GM19240 (cell line): ENCODE data around the gene ANKS1B.
"Not testable (repeated sequence)": the region's sequence is repeated elsewhere in the genome, so short reads cannot be mapped to it uniquely, and the experiment has no call there.

Experiments used
- DNase-seq: peaks from one replicate; pipeline ENCODE4 v3.0.0; 2011; ENCODE audit warnings: low spot score; ENCODE audit not compliant: insufficient read length

The ANKS1B gene

DNA sequence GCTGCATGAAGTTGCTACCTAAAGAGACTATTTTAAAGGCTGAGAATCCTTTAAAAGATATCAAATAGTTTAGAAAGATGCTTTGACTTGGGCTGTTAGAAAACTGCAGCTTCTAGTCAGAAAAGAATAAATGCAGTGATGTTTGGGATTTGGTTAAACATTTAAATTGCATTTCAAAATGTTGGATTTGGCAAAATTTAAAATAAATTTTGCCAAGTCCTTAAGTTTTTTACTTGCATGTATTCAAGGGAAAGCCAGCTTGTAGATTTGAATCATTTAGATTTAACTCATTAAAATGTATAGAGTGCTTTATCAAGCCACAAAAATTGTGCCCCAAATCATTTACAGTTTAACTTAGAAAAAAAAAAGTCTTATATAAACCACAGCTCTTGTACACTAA is 109.7 kb downstream of the ANKS1B start:
- no peak for DNase-seq

DNA sequence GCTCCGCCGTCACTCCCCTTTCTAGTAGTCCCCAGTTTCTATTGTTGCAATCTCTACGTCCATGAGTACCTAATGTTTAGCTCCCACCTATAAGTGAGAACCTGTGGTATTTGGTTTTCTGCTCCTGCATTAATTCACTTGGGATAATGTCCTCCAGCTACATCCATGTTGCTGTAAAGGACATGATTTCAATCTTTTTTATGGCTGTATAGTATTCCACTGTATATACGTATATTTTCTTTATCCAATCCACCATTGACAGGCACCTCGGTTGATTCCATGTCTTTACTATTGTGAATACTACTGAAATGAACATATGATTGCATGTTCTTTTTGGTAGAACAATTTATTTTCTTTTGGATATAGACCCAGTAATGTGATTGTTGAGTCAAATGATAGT is 114.7 kb downstream of the ANKS1B start:
- DNase-seq: no peak

DNA sequence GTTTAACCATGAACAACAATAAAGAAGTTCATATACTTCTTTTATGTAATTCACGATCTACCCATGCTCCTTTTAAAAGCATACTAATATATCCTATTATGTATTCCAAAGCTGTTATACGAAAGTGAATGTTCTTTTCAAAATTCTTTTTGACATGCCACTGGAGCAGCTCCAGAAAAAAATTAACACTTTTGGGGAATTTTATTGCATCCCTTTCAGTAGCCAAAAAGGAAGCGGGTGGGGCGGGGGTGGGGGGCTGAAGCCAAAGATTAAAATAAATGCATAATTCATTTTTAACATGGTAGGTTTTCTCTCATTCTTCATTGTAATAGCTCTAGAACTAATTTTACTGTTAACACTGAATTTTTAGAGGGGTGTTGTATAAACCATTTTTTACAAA is 123.0 kb downstream of the ANKS1B start:
- DNase-seq: no peak

DNA sequence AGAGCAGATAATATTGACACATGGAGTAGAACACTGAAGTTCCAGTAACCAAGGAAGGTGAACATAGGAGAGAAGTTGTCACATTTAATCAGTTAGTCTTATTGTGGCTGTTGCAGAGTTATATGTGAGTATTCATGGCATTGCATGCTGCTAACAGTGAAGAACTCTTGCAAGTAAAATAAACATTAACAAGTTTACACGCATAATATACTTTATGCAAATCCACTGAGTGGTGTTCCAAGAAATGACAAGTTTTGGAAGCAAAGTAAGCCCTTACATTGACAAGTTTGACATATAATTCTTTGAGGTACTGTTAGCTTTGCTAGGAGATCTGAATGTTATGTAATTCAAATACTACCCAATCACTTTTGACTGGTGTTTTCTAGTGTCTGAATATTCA is 125.6 kb downstream of the ANKS1B start:
- no peak for DNase-seq

DNA sequence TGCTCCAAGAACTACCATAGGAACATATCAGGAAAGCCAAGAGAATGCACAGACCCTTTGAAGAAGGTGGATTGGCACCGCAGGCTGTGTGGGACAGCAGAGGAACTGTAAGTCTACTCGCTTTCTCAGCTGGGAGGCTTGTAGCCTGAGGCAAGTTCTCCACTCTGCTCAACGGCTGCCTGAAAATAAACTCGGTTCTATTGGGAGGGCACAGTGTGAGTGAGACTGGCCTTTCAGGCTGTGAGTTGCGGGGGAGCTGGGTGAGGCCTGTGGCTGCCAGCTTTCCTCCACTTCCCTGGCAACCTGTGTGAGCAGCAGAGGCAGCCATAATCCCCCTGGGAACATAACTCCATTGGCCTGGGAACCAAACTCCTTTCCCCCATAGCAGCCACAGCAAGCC is 132.1 kb downstream of the ANKS1B start:
- DNase-seq: no peak

DNA sequence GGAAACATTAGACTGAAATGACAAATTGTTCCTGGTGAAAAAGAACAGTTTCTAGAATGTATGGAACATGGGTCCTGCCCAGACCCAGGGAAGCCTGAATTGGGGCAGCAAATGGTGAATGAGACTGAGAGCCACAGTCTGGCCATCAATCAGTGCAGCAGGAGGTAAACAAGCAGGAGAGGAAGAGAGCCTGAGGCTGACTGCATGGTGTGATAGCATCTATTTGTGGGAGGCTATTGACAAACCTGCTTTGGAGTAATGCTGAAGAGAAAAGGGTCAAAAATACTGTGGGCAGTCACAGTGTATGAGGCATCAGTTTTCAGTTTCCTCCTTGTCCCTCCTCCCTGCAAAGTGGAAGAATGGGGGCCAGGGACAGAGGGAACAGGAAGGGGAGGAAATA is 136.8 kb downstream of the ANKS1B start:
- DNase-seq: no peak

DNA sequence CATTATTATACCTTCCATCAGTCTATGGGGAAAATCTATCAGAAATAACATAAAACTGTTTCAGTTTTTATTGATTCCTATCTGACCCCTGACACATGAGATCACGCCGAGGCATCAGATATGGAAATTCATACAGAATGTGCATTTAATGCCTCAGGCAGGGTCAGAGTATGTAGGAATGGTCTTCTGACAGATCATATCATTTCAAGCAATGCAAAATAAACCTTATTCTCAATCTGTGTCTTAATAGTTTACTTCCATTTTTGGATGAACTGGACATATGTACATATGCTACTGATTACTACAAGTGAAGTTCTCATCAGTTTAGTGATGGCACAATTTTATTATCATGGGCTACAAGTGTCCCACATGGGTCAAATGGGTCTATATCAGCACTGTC is 150.0 kb downstream of the ANKS1B start:
- no peak for DNase-seq

DNA sequence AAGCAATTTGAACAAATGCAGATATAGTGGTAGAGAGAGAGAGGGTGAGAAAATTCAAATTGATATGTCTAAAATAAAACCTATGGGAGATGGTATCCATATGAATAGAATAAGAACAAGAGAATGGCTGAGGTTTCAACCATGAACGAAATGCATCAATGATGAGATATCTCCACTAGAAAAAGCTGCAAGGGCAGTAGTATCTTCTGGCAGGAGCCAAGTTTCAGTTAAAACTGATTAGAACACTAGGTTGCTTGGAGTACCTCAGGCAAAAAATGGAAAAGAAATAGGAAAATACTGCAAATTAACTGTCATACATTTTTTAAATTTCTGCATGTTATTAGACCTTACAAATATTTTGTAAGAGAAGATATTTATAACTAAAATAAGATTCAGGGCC is 151.3 kb downstream of the ANKS1B start:
- DNase-seq: no peak

DNA sequence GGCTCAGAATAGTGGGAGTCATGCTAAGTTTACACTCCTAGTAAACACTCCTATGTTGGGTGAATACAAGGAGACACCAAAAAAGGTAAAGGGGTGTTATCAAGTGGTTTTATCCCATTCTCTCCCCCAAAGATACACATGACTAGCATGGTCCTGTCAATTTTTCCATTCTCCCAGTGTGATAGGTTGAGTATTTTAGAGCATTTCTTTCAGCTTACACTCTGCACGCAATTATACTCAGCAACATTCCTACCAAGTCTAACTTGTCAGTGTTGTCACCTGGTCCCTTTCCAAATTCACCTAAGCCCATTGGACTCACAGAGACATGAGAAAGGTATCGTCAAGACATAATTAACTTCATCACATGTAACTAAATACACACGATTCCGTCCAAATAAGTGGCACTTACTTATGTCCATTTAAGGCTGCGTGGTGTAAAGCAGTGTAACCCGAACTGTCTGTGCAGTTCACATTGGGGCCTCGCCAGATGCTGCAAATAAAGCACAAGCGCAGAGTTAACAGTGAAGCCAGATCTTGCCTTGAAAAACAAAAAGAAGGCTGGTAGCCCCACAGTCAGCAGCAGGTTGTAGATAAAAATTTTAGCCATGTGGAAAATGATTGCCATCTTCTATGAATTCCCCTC is 159.7 kb downstream of the ANKS1B start:
- DNase-seq: no peak

DNA sequence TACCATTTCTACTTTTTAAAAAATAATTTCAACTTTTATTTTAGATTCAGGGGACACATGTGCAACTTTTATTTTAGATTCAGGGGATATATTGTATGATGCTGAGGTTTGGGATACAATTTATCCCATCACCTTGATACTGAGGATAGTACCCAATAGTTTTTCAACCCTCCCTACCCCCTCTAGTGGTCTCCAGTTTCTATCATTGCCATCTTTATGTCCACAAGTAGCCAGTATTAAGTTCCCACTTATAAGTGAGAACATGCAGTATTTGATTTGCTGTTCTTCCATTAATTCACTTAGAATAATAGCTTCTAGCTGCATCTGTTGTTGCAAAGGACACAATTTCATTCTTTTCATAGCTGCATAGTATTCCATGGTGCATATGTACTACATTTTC is 162.5 kb downstream of the ANKS1B start:
- no peak for DNase-seq

DNA sequence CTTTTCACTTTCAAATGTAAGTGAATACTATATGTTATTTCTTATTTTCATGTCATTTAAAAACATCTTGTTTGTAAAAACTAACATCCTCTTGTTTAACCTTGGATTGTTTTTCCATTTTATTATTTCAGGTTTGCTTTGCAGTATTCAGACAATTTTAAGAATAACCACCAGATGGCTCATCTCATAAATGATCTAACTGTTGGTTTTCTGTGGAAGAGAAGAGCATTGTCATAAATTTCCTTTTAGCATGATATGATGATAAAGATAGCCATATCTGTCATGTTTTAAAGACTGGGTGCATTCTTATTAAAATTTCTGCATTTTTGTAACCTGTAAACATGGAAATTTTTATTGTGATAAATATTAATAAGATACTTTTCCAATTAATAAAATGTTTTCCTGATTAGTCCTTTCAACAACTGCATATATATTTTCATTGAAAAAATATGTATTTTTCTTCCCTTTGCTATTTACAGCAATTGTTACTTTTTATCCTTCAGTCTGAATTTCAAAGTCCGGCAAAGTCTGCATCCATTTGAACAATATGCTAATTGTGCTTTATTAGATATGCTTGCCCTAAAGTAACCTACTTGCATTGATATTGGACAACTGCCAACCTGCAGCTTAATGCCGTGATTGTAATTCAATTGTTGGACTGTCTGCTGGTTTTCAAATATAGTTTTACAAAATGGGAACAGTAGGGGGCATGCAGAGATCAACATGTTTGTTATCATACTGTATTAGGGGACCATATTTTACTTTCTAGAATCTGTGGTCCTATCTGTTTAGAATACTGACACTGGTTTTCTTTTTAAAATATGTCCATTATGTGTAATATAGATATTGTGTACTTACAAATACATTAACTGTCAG is 173.8 kb downstream of the ANKS1B start:
- no peak for DNase-seq

DNA sequence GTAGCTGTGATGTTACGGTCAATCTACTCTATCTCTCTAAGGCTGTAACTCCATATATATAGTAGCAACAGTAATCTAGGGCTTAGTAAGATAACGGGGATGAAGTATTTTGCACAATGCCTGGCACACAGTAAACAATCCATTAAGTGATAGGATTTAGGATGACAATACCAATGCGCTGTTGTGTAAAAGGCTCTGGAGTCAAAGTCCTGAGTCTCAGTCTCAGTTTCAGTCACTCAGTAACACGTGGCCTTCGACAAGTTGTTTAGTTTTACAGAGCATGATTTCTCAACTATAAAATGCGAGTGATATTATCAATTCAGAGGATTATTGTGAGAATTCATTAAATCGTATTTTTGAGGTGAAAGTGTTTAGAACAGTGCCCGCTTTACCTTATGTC is 174.8 kb downstream of the ANKS1B start:
- DNase-seq: no peak

DNA sequence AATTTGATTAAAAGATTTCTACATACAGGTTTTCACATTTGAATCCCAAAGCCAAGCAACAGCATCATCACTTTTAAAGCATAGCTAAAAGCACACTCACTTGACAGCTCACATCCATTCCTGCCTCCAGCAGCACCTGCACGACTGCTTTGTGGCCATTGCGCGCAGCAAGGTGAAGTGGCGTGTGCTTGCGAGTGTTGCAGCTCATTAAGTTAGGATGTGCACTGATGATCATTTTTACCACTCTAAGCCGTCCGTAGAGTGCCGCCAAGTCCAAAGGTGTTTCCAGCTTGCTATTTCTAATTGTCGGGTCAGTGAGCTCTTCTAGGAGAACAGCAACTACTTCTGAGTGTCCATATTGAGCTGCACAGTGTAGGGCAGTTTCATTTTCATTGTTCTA is 178.4 kb downstream of the ANKS1B start:
- no peak for DNase-seq

DNA sequence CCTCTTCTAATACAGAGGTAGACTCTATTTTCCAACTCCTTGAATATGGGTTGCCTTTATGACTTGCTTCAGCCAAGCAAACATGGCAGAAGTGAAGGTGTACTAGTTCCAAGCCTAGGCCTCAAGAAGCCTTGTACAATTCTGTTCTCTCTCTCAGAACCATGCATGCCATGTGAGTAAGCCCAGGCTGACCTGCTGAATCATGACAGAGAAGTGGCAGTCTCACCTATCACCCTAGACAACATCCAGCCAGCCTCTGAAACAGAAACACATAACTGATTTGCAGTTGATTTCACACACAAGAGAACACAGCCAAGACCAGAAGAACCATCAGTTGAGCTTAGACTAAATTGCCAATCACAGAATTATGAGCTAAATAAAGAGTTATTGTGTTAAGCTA is 180.0 kb downstream of the ANKS1B start:
- no peak for DNase-seq

DNA sequence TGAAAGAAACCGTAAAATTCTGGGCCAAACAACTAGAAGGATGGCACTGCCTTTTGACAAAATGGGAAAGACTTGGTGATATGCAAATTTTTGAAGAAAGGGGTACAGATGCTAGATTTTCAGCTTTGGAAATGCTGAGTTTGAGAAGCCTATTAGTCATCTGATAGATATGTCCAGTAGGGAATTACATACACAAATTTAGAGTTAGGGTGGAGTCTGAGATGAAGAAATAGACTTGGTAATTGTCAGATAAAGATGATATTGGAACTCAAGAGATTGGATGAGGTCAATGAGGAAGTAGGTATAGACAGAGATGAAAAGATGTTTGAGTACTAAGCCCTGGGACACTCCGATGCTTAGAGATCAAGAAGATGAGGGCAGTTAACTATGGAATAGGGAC is 184.1 kb downstream of the ANKS1B start:
- DNase-seq: no peak

DNA sequence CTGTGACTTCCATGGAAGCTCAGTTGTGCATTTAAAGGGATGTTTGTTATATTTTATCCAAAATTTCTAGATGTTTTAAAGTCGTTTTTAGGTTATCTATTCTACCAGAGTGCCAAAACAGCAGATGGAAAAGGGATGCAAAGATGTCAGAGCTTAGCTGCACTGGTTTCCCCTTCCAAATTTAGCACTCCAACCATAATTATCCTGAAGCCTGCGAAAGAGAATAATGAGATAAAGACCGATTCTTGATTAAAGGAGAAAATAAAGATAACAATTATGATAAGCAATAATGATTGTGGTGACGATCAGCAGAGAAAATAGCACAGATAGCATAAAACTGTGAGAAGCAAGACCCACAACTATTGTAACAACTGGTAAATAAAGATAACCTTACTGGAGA is 186.8 kb downstream of the ANKS1B start:
- DNase-seq: not testable (repeated sequence)

DNA sequence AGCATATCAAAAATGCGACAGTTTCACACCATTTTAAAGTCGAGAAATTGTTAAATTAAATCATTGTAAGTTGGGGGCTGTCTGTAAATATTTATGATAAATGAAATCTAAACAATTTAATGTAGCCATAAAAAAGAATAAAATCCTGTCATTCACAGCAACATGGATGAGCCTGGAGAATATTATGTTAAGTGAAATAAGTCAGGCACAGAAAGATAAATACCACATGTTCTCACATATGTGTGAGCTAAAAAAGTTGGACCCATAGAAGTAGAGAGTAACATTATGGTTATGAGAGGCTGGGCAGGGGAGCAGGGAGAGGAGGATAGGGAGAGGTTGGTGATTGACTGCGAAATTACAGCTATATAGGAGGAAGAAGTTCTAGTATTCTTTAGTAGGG is 201.3 kb downstream of the ANKS1B start:
- DNase-seq: no peak

DNA sequence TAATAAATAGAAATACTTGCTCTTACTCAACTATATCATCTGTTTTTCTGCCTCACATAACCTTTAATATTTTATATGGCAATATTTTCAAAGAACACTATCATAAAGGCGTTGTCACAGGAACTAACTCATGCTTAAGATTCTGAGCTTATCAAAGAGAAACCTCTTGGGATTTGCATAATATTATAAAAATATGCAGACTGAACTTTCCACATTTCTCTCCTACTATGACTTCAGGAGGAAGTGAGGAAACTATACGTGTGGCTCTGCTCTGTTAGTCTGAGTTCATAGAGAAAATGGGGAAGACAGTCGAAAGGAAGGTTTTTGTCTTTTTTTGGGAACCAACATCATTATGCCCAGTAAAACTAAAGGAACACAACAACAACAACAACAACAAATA is 212.5 kb downstream of the ANKS1B start:
- DNase-seq: no peak

DNA sequence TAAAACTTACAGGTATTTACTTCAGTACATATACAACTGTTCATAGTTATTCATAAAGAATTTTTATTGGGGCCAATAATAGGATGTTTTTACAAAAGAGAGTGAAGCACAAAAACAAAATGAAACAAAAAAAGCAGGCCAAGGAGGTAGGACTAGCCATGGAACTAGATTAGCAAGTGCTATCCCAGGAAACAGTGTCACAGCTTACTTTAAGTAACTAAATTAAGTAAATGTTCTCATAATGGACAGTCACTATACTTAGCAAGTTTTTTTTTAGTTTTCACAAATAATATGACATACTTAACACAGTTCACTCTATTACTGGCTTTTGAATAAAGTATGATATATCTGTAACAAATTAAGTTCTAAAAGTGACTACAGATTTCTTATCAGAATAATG is 213.1 kb downstream of the ANKS1B start:
- no peak for DNase-seq

DNA sequence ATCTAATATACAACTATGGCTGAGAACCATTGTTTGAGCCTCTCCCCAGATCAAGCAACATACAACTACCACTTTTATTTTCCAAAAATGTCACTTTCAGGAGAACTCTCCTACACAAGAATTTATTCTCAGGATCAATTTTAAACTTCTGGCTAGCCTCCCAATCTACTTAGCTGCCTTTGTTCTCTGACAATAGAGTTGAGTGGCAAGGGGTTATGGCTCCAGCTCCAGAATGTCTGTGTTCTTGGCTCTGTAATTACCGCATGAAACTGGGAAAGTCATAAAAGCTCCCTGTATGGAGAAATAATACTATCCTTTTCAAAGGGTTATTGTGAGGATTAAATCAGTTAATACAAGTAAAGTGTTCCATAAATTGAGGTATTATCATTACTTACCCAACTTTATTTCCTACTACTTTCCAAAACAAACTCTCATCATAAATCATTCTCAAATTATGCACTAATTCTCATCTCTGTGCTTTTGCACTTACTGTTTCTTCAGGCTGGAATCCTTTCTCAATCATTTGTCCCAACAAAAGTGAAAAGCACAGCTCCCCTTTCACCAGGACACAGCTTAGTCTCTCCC is 215.2 kb downstream of the ANKS1B start:
- DNase-seq: no peak

DNA sequence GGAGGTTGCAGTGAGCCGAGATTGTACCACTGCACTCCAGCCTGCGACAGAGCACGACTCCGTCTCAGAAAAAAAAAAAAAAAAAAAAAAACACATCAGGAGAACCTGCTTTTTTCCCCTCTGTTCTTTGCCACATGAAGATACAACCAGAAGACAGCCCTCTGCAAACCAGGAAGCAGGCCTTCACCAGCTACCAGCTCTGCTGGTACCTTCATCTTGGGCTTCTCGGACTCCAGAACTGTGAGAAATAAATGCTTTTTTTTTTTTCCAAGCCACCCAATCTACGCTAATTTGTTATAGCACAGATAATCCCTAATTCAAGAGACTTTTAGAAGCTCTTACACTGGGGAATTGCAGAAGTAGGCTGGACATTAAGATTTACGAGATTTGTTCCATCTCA is 216.0 kb downstream of the ANKS1B start:
- DNase-seq: no peak

DNA sequence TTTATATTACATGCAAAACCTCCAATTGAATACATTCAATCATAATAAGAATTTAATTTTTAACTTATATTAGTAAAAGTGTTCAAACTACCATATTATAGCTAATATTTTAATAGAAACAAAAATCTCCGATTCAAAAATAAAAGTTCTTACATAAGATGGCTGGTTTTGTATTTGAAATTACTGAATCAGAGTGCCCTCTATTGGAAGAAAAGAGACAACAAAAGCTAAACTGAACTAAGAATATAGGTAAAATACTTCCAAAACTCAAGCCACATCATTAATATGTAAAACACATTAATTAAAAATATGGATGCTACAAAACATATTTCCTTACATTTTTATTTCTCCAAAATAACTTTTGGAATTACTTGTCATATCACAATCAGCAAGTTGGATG is 216.9 kb downstream of the ANKS1B start:
- no peak for DNase-seq

DNA sequence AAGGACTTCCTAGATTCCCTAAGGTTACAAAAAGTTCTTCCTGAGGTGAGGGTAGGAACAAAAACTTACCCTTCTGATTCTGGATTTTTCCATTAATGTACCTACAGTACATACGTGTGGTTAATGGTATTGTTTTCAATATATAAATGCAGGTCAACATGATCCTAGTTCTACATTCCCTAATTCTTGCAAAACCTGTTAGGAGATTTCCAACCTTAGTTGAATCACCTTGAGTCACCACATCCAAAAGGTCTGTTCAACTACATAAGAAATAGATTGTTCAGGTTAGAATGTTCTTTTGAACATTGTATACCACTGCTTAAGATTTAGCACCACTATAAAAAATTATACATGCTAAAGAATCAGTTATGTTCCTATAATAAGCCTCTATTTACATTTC is 218.3 kb downstream of the ANKS1B start:
- DNase-seq: no peak
